Sigmoid colon (tissue), 4 donors: ENCODE measurements around the gene TRANK1.

Source experiments
- EP300 ChIP-seq, 4 donors: sonication (generic); formaldehyde crosslinking; IDR thresholded peaks; one replicate each; pipeline ENCODE4 v1.6.1; 2017; ENCODE audit warnings: antibody characterized with exemption in 4 of 4
- POLR2A ChIP-seq, 2 donors: fragments of 450-650 bp; IDR thresholded peaks; one replicate each; pipeline ENCODE4 v1.6.1; 2016; ENCODE audit warnings: antibody characterized with exemption in 2 of 2, mild to moderate bottlenecking in 2 of 2, moderate library complexity in 2 of 2
- POLR2AphosphoS5 ChIP-seq, 4 donors: sonication (generic); formaldehyde crosslinking; IDR thresholded peaks; one replicate each; pipeline ENCODE4 v1.6.1; 2017; ENCODE audit warnings: antibody characterized with exemption in 4 of 4
- TF ChIP-seq, protein P1 (sequence below), 4 experiments: fragments of 450-650 bp in 3 of 4; fragments of 200-600 bp in 1 of 4; IDR thresholded peaks; one replicate each; pipeline ENCODE4 v1.5.1; 2016 to 2019; ENCODE audit warnings: antibody characterized with exemption in 4 of 4, mild to moderate bottlenecking in 3 of 4, moderate library complexity in 2 of 4

DNA sequence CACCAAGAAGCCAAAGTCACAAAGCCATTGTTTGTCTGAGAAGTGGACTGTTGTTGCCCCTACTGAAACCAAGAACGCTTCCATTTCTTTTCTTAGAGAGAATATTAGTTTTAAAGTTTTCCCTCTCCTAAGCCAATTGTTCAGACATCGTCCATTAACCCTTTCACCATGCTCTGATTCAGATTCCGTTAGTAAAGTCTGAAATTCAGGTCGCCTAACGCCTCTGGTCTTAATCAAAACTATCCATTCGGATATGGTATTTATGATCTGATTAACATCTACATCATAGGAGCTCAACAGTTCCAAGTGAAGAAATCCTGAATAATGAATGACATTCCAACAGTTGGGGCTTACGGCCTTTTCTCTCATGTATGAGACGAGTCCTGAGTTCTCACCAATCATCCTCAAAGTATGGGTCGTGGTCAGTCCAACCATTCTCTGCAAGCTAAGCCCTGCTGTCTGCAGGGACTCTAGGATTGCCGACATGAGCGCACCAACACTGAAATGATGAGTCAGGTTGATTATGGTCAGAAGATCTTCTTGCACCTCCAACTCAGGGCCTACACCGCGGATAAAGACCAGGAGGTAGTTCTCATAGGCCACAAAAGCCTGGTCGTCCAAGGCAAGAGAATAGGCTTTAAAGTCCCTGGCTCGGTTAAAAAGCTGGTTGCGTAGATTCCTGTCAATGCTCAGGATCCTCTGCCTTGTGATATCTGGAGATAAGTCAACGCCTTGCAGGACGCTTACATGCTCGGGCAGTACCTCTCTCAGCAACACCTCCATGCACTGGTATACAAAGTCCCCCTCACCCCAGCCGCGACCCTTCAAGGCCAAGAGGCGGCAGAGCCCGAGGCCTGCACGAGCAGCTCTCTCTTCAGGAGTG is 47.3 kb upstream of the TRANK1 start:
- TF ChIP-seq, protein P1, sequence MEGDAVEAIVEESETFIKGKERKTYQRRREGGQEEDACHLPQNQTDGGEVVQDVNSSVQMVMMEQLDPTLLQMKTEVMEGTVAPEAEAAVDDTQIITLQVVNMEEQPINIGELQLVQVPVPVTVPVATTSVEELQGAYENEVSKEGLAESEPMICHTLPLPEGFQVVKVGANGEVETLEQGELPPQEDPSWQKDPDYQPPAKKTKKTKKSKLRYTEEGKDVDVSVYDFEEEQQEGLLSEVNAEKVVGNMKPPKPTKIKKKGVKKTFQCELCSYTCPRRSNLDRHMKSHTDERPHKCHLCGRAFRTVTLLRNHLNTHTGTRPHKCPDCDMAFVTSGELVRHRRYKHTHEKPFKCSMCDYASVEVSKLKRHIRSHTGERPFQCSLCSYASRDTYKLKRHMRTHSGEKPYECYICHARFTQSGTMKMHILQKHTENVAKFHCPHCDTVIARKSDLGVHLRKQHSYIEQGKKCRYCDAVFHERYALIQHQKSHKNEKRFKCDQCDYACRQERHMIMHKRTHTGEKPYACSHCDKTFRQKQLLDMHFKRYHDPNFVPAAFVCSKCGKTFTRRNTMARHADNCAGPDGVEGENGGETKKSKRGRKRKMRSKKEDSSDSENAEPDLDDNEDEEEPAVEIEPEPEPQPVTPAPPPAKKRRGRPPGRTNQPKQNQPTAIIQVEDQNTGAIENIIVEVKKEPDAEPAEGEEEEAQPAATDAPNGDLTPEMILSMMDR (IDR thresholded peaks at IDR 0.05) = no peak
- TF ChIP-seq POLR2A (IDR thresholded peaks at IDR 0.05) (no peak), POLR2AphosphoS5 (IDR thresholded peaks at IDR 0.05) (no peak), EP300 (IDR thresholded peaks at IDR 0.05) (no peak)
